Measurements from ENCODE around the gene MED22.

Gene MED22

DNA sequence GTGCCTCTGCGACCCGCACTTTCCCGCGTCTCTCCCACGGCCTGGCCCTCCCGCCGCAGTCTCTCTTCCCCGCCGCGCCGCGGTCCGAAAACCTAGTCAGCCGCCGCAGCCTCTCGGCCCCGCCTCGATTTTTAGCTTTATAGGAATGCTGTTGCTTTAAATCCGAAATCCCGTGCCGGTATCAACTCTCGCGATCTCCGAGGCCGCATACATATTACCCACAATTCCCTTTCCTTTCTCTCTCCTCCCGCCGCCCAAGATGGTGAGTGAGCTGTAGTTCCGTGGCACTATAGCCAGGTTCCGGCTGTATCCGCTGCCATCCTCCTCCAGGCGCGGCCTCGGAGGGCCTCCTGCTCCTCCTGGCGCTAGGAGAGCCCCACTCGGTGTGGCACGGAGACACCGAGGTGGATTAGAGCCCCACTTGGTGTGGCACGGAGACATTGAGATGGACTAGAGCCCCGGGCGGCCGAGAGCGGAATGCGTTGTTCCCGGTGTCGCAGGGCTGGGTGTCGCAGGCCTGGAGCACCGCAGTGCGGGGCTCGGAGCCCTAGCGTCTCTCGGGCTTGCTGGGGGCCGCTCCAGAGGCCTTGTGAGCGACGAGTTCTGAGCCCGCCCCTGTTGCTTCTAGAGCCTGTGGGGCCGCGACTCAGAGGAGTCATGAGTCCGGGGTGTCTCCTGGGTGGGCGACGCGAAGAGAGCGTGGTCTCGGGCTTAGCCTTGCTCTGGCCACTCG, at the start of gene MED22, which contains the start of gene RPL7A:
Gene MED22 (minus strand): TSS at position 147 of the 733 bp plus-strand sequence. CDS start 1,469 bp downstream, outside the sequence.
Gene RPL7A (plus strand): TSS at position 234 of the 733 bp plus-strand sequence. CDS start 26 bp downstream, at position 260.
- peaks cover 86% of the 10 kb centered on the region for H3K36me3 ChIP-seq (ENCODE audit: control insufficient read depth, low read length)
- peak within 1 kb of the TSS; percentile 98 for H3K4me2 ChIP-seq (ENCODE audit: low read length)
- peaks cover 57% of the 10 kb centered on the region for H3K79me2 ChIP-seq (ENCODE audit: control insufficient read depth, low read length)
- no peaks in the 10 kb centered on the region for H3K9me3 ChIP-seq (ENCODE audit: control insufficient read depth, insufficient read depth, low read length)
- peaks cover 47% of the 10 kb centered on the region for H3F3A ChIP-seq (ENCODE audit: control insufficient read depth, insufficient read depth)
- no peaks in the 10 kb centered on the region for H3K9me2 ChIP-seq (replicated peaks; ENCODE audit: control insufficient read depth, low read length)
- TF ChIP-seq EZH2phosphoT487 (IDR thresholded peaks at IDR 0.05; ENCODE audit: borderline replicate concordance, low read length): no peak
- no peaks in the 10 kb centered on the region for H3K27me3 ChIP-seq (ENCODE audit: control insufficient read depth, low read length)
- H3K4me3 ChIP-seq (ENCODE audit: low read length): peak within 1 kb of the TSS; percentile 83
- H4K20me1 ChIP-seq (ENCODE audit: control insufficient read depth, insufficient read depth, low read depth, low read length): peaks cover 16% of the 10 kb centered on the region; the same call in 1 of the 2 replicates
- peak within 1 kb of the TSS; percentile 81 for H3K27ac ChIP-seq (ENCODE audit: low read depth, low read length)
- peaks cover 30% of the 10 kb centered on the region for H3K4me1 ChIP-seq (ENCODE audit: control insufficient read depth, low read length)

- Histone ChIP-seq H3K9me2 (replicated peaks; ENCODE audit: control insufficient read depth, low read length) (no peaks in the 10 kb centered on the region), H3K79me2 (ENCODE audit: control insufficient read depth, low read length) (no peaks in the 10 kb centered on the region), H4K20me1 (ENCODE audit: control insufficient read depth, insufficient read depth, low read depth, low read length) (no peaks in the 10 kb centered on the region), H3K27me3 (ENCODE audit: control insufficient read depth, low read length) (peaks cover 5% of the 10 kb centered on the region; the same call in 1 of the 2 replicates), H3F3A (ENCODE audit: control insufficient read depth, insufficient read depth) (no peaks in the 10 kb centered on the region), H3K9me3 (ENCODE audit: control insufficient read depth, insufficient read depth, low read length) (no peaks in the 10 kb centered on the region), H3K4me3 (ENCODE audit: low read length) (no peak overlapping the region), H3K4me1 (ENCODE audit: control insufficient read depth, low read length) (no peaks in the 10 kb centered on the region), H3K27ac (ENCODE audit: low read depth, low read length) (no peak overlapping the region), H3K36me3 (ENCODE audit: control insufficient read depth, low read length) (no peaks in the 10 kb centered on the region), H3K4me2 (ENCODE audit: low read length) (no peak overlapping the region)
- TF ChIP-seq CTCF (IDR thresholded peaks at IDR 0.05; ENCODE audit: low read depth, low read length, poor library complexity, severe bottlenecking): no peak
- TF ChIP-seq EZH2phosphoT487 (IDR thresholded peaks at IDR 0.05; ENCODE audit: borderline replicate concordance, low read length): no peak
Observed at GRCh38 chr9:133397370-133397769, 49.4 kb upstream of the MED22 start.

- Histone ChIP-seq H3K9me3 (ENCODE audit: control insufficient read depth, insufficient read depth, low read length) (no peaks in the 10 kb centered on the region), H3K9me2 (replicated peaks; ENCODE audit: control insufficient read depth, low read length) (no peaks in the 10 kb centered on the region), H3K27me3 (ENCODE audit: control insufficient read depth, low read length) (peaks cover 5% of the 10 kb centered on the region; the same call in 1 of the 2 replicates), H3K27ac (ENCODE audit: low read depth, low read length) (no peak overlapping the region), H4K20me1 (ENCODE audit: control insufficient read depth, insufficient read depth, low read depth, low read length) (no peaks in the 10 kb centered on the region), H3K79me2 (ENCODE audit: control insufficient read depth, low read length) (no peaks in the 10 kb centered on the region), H3K4me1 (ENCODE audit: control insufficient read depth, low read length) (no peaks in the 10 kb centered on the region), H3K36me3 (ENCODE audit: control insufficient read depth, low read length) (no peaks in the 10 kb centered on the region), H3K4me2 (ENCODE audit: low read length) (no peak overlapping the region), H3F3A (ENCODE audit: control insufficient read depth, insufficient read depth) (no peaks in the 10 kb centered on the region), H3K4me3 (ENCODE audit: low read length) (no peak overlapping the region)
- TF ChIP-seq EZH2phosphoT487 (IDR thresholded peaks at IDR 0.05; ENCODE audit: borderline replicate concordance, low read length) (no peak), CTCF (IDR thresholded peaks at IDR 0.05; ENCODE audit: low read depth, low read length, poor library complexity, severe bottlenecking) (peak; percentile 61)
Observed at GRCh38 chr9:133396952-133397351, 49.0 kb upstream of the MED22 start.

- Histone ChIP-seq H3K36me3 (ENCODE audit: control insufficient read depth, low read length) (no peaks in the 10 kb centered on the region), H4K20me1 (ENCODE audit: control insufficient read depth, insufficient read depth, low read depth, low read length) (no peaks in the 10 kb centered on the region), H3K4me1 (ENCODE audit: control insufficient read depth, low read length) (no peaks in the 10 kb centered on the region), H3F3A (ENCODE audit: control insufficient read depth, insufficient read depth) (no peaks in the 10 kb centered on the region), H3K9me3 (ENCODE audit: control insufficient read depth, insufficient read depth, low read length) (no peaks in the 10 kb centered on the region), H3K27me3 (ENCODE audit: control insufficient read depth, low read length) (peaks cover 5% of the 10 kb centered on the region; the same call in 1 of the 2 replicates), H3K9me2 (replicated peaks; ENCODE audit: control insufficient read depth, low read length) (no peaks in the 10 kb centered on the region), H3K79me2 (ENCODE audit: control insufficient read depth, low read length) (no peaks in the 10 kb centered on the region), H3K4me2 (ENCODE audit: low read length) (no peak overlapping the region), H3K4me3 (ENCODE audit: low read length) (no peak overlapping the region), H3K27ac (ENCODE audit: low read depth, low read length) (no peak overlapping the region)
- TF ChIP-seq EZH2phosphoT487 (IDR thresholded peaks at IDR 0.05; ENCODE audit: borderline replicate concordance, low read length): no peak
- TF ChIP-seq CTCF (IDR thresholded peaks at IDR 0.05; ENCODE audit: low read depth, low read length, poor library complexity, severe bottlenecking): no peak
Observed at GRCh38 chr9:133394687-133395271, 46.8 kb upstream of the MED22 start.

Data from DOHH2 (cell line).